Loucy (cell line): ENCODE results near the gene PPRC1.

Experiments
- CTCF ChIP-seq: fragments of 200-600 bp; sonication (generic); conservative IDR thresholded peaks from 2 replicates; pipeline ENCODE4 v1.5.1; 2014; ENCODE audit warnings: mild to moderate bottlenecking, antibody characterized with exemption, low read length
- EZH2phosphoT487 ChIP-seq: fragments of 200-600 bp; IDR thresholded peaks from 2 replicates; pipeline ENCODE4 v1.6.1; 2018; ENCODE audit warnings: antibody characterized with exemption, mild to moderate bottlenecking, moderate library complexity, borderline replicate concordance

GRCh38 chr10:102118867-102119266 is 14.0 kb upstream of the PPRC1 start:
- TF ChIP-seq CTCF (no peak), EZH2phosphoT487 (no peak)
